Liver (tissue), 9 donors: ENCODE data around the gene C12orf57. TPM values are rescaled to one million over a fixed set of nuclear protein-coding genes. Genes with fewer than 3 reads are reported as not detected.

ENCODE experiments used
- DNase-seq: peaks from one replicate; pipeline ENCODE4 v3.0.0-alpha.2; 2017; ENCODE audit warnings: low spot score
- H3K27ac ChIP-seq, 2 donors: one replicate each; pipeline ENCODE4 v1.7.0; 2013; ENCODE audit warnings: inconsistent platforms in 2 of 2, low read length in 2 of 2, control low read depth in 1 of 2, low read depth in 1 of 2, mild to moderate bottlenecking in 1 of 2
- H3K27me3 ChIP-seq, 4 donors: one replicate each; pipeline versions ENCODE4 v1.6.1 to v1.7.0; 2013; ENCODE audit warnings: low read length in 3 of 4, inconsistent platforms in 1 of 4, mild to moderate bottlenecking in 1 of 4, moderate library complexity in 1 of 4; ENCODE audit not compliant: control insufficient read depth in 4 of 4, insufficient read depth in 4 of 4
- H3K36me3 ChIP-seq, 4 donors: one replicate each; pipeline versions ENCODE4 v1.6.1 to v1.7.0; 2013; ENCODE audit warnings: low read length in 3 of 4, mild to moderate bottlenecking in 3 of 4, low read depth in 1 of 4, moderate library complexity in 1 of 4; ENCODE audit not compliant: control insufficient read depth in 4 of 4, insufficient read depth in 3 of 4
- H3K4me1 ChIP-seq, 4 donors: one replicate each; pipeline versions ENCODE4 v1.6.1 to v1.7.0; 2013; ENCODE audit warnings: low read length in 3 of 4, mild to moderate bottlenecking in 3 of 4, moderate library complexity in 1 of 4; ENCODE audit not compliant: control insufficient read depth in 4 of 4, insufficient read depth in 4 of 4
- H3K4me3 ChIP-seq, 3 donors: one replicate each; pipeline versions ENCODE4 v1.6.1 to v1.7.0; 2013; ENCODE audit warnings: low read length in 3 of 3, control low read depth in 1 of 3, low read depth in 1 of 3, mild to moderate bottlenecking in 1 of 3
- H3K9ac ChIP-seq, 2 donors: one replicate each; pipeline ENCODE4 v1.7.0; 2013; ENCODE audit warnings: low read length in 2 of 2, mild to moderate bottlenecking in 2 of 2, moderate library complexity in 2 of 2, control low read depth in 1 of 2, low read depth in 1 of 2
- H3K9me3 ChIP-seq, 4 donors: one replicate each; pipeline versions ENCODE4 v1.6.1 to v1.7.0; 2013; ENCODE audit warnings: low read length in 3 of 4; ENCODE audit not compliant: control insufficient read depth in 4 of 4
- ATF3 ChIP-seq: IDR thresholded peaks from 2 replicates; pipeline ENCODE4 v1.6.1; 2016; ENCODE audit warnings: antibody characterized with exemption
- EGR1 ChIP-seq, 2 donors: IDR thresholded peaks; 2 replicates each; pipeline ENCODE4 v1.6.1; 2016 to 2018; ENCODE audit warnings: antibody characterized with exemption in 2 of 2, low read depth in 2 of 2
- FOXA1 ChIP-seq: IDR thresholded peaks from 2 replicates; pipeline ENCODE4 v1.6.1; 2016; ENCODE audit warnings: antibody characterized with exemption
- FOXA2 ChIP-seq: IDR thresholded peaks from 2 replicates; pipeline ENCODE4 v1.6.1; 2016; ENCODE audit warnings: antibody characterized with exemption
- GABPA ChIP-seq, 2 donors: IDR thresholded peaks in 1 of 2; conservative IDR thresholded peaks in 1 of 2; 2 replicates each; pipeline ENCODE4 v1.6.1; 2016; ENCODE audit warnings: antibody characterized with exemption in 2 of 2, mild to moderate bottlenecking in 1 of 2, moderate library complexity in 1 of 2
- HNF4A ChIP-seq, 2 donors: conservative IDR thresholded peaks; 2 replicates each; pipeline ENCODE4 v1.6.1; 2016; ENCODE audit warnings: antibody characterized with exemption in 2 of 2, mild to moderate bottlenecking in 2 of 2
- HNF4G ChIP-seq: IDR thresholded peaks from 2 replicates; pipeline ENCODE4 v1.6.1; 2016; ENCODE audit warnings: antibody characterized with exemption
- JUND ChIP-seq, 2 donors: IDR thresholded peaks; 2 replicates each; pipeline ENCODE4 v1.6.1; 2016; ENCODE audit warnings: antibody characterized with exemption in 2 of 2
- NR2F2 ChIP-seq: IDR thresholded peaks from 2 replicates; pipeline ENCODE4 v1.6.1; 2016; ENCODE audit warnings: antibody characterized with exemption
- RAD21 ChIP-seq, 2 donors: IDR thresholded peaks; 2 replicates each; pipeline ENCODE4 v1.6.1; 2016; ENCODE audit warnings: antibody characterized with exemption in 2 of 2, mild to moderate bottlenecking in 2 of 2
- RXRA ChIP-seq, 2 donors: IDR thresholded peaks; 2 replicates each; pipeline ENCODE4 v1.6.1; 2017 to 2018; ENCODE audit warnings: antibody characterized with exemption in 2 of 2, mild to moderate bottlenecking in 1 of 2
- SP1 ChIP-seq: IDR thresholded peaks from 2 replicates; pipeline ENCODE4 v1.6.1; 2018; ENCODE audit warnings: antibody characterized with exemption, mild to moderate bottlenecking
- TAF1 ChIP-seq: conservative IDR thresholded peaks from 2 replicates; pipeline ENCODE4 v1.6.1; 2016; ENCODE audit warnings: antibody characterized with exemption, mild to moderate bottlenecking
- YY1 ChIP-seq: IDR thresholded peaks from 2 replicates; pipeline ENCODE4 v1.6.1; 2016; ENCODE audit warnings: antibody characterized with exemption, mild to moderate bottlenecking
- ZBTB33 ChIP-seq: IDR thresholded peaks from 2 replicates; pipeline ENCODE4 v1.6.1; 2016; ENCODE audit warnings: antibody characterized with exemption
- WGBS: extraction: QIAGEN DNeasy Blood & Tissue Kit; methylation state at CpG from one replicate; pipeline ENCODE4 v1.1.7; 2013; 5-methylcytosine and 5-hydroxymethylcytosine counted together
- polyA plus RNA-seq, 2 donors: library from polyadenylated mRNA; stranded (reverse) in 1 of 2; unstranded in 1 of 2; fragments of 200-250 nt in 1 of 2; fragments of >200 nt in 1 of 2; fragmentation: Nextera tagmentation in 1 of 2; extraction: Ambion mirVana in 1 of 2; gene quantifications; one replicate each; pipeline versions ENCODE4 v1.2.1 to v1.2.3, GENCODE V29; 2013 to 2015
- total RNA-seq, 2 donors: library from RNA; depleted of rRNA; stranded (reverse); fragments of >200 nt; gene quantifications; one replicate each; pipeline ENCODE4 v1.2.3, GENCODE V29; 2014
- TF ChIP-seq, protein P1 (sequence below): IDR thresholded peaks from 2 replicates; pipeline ENCODE4 v1.6.1; 2016; ENCODE audit warnings: antibody characterized with exemption, mild to moderate bottlenecking
- TF ChIP-seq, protein P2 (sequence below): IDR thresholded peaks from 2 replicates; pipeline ENCODE4 v1.6.1; 2016; ENCODE audit warnings: antibody characterized with exemption
- TF ChIP-seq, protein P3 (sequence below): fragments of 150-350 bp; IDR thresholded peaks from 2 replicates; pipeline ENCODE4 v1.5.1; 2017; ENCODE audit warnings: improper control_type of control experiment, low read depth, low read length; ENCODE audit not compliant: missing input control
- donor health status: healthy.
- donor health status: healthy.
- donor health status: healthy.
- donor health status: healthy.
- donor health status: healthy.

The C12orf57 gene
- total and polyA plus RNA-seq, 4 donors: 49.2 to 193 (median 65.7) TPM

DNA sequence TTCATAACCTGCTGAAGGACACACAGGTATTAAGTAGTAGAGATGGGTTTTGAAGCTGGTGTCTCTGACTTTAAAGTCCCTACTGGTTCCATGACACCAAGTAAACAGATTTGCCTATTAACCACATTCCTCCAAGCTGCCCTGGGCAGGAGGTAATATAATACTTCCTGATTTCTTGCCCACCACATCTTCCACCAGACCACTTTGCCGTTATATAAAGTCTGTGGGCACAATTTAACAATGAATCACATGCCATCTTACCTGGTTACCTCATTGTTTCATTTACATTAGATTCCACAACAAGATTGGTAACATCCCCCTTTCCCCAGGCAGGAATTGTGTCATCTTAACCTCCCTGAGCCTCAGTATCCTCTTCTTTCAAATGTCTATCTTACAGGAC lies 40.1 kb upstream of the C12orf57 start:
- no peak for DNase-seq
- H3K4me3 ChIP-seq: no peak overlapping the region

More for the DNA sequence above, 40.1 kb upstream of the C12orf57 start:
- no peak overlapping the region for H3K9ac ChIP-seq
- TF ChIP-seq JUND (IDR thresholded peaks at IDR 0.05): no peak
- TF ChIP-seq HNF4G: no peak
- no peak for TF ChIP-seq RAD21 (IDR thresholded peaks at IDR 0.05)
- no peak for TF ChIP-seq ATF3
- TF ChIP-seq FOXA2: no peak
- TF ChIP-seq, protein P1, sequence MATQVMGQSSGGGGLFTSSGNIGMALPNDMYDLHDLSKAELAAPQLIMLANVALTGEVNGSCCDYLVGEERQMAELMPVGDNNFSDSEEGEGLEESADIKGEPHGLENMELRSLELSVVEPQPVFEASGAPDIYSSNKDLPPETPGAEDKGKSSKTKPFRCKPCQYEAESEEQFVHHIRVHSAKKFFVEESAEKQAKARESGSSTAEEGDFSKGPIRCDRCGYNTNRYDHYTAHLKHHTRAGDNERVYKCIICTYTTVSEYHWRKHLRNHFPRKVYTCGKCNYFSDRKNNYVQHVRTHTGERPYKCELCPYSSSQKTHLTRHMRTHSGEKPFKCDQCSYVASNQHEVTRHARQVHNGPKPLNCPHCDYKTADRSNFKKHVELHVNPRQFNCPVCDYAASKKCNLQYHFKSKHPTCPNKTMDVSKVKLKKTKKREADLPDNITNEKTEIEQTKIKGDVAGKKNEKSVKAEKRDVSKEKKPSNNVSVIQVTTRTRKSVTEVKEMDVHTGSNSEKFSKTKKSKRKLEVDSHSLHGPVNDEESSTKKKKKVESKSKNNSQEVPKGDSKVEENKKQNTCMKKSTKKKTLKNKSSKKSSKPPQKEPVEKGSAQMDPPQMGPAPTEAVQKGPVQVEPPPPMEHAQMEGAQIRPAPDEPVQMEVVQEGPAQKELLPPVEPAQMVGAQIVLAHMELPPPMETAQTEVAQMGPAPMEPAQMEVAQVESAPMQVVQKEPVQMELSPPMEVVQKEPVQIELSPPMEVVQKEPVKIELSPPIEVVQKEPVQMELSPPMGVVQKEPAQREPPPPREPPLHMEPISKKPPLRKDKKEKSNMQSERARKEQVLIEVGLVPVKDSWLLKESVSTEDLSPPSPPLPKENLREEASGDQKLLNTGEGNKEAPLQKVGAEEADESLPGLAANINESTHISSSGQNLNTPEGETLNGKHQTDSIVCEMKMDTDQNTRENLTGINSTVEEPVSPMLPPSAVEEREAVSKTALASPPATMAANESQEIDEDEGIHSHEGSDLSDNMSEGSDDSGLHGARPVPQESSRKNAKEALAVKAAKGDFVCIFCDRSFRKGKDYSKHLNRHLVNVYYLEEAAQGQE: no peak
- TF ChIP-seq ZBTB33: no peak
- no peak for TF ChIP-seq SP1
- TF ChIP-seq, protein P2, sequence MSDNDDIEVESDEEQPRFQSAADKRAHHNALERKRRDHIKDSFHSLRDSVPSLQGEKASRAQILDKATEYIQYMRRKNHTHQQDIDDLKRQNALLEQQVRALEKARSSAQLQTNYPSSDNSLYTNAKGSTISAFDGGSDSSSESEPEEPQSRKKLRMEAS: no peak
- no peak for TF ChIP-seq TAF1
- TF ChIP-seq EGR1 (IDR thresholded peaks at IDR 0.05; ENCODE audit: low read depth in 2 of 2): no peak
- no peak for TF ChIP-seq YY1
- no peak for TF ChIP-seq NR2F2
- no peak for TF ChIP-seq HNF4A (conservative IDR thresholded peaks at IDR 0.05)
- no peak for TF ChIP-seq FOXA1
- no peak for TF ChIP-seq RXRA (IDR thresholded peaks at IDR 0.05)
- TF ChIP-seq GABPA (IDR thresholded peaks at IDR 0.05 in 1 of 2, conservative IDR thresholded peaks at IDR 0.05 in 1 of 2): no peak
- TF ChIP-seq, protein P3, sequence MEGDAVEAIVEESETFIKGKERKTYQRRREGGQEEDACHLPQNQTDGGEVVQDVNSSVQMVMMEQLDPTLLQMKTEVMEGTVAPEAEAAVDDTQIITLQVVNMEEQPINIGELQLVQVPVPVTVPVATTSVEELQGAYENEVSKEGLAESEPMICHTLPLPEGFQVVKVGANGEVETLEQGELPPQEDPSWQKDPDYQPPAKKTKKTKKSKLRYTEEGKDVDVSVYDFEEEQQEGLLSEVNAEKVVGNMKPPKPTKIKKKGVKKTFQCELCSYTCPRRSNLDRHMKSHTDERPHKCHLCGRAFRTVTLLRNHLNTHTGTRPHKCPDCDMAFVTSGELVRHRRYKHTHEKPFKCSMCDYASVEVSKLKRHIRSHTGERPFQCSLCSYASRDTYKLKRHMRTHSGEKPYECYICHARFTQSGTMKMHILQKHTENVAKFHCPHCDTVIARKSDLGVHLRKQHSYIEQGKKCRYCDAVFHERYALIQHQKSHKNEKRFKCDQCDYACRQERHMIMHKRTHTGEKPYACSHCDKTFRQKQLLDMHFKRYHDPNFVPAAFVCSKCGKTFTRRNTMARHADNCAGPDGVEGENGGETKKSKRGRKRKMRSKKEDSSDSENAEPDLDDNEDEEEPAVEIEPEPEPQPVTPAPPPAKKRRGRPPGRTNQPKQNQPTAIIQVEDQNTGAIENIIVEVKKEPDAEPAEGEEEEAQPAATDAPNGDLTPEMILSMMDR: no peak
- H3K9me3 ChIP-seq: no peaks in the 10 kb centered on the region
- peaks cover 1 to 11% (median 8%) of the 10 kb centered on the region in 4 donors for H3K4me1 ChIP-seq
- no peaks in the 10 kb centered on the region for H3K36me3 ChIP-seq
- H3K27me3 ChIP-seq: no peaks in the 10 kb centered on the region
- WGBS: 92% methylated on average over 1 of the region's 1 CpG
- H3K27ac ChIP-seq: no peak overlapping the region
